GM19395 (cell line): Measurements from ENCODE around the gene VWC2L.

Experiments used
- ATAC-seq: cut with Tn5 transposase; IDR thresholded peaks from one replicate; pipeline ENCODE4 v1.9.1; 2021; ENCODE audit warnings: mild to moderate bottlenecking, moderate library complexity; ENCODE audit not compliant: unreplicated experiment

Gene VWC2L

DNA sequence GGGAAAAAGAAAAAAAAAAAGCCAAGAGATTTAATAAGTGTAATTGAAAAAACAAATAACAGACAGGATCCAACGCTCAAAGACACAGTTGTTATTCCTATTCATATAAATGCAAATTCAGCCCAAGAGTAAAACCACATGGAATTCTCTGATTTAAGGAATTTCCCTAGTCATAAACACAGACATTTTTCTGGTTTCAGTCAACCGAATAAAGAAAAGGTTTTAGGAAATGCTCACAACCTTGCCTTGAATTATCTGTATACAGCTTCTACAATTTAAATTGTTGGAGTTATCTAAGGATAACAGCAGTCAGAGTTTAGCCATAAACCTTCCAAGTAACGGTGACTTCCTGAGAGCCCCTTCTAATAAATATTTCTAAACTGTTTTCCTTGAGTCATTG lies 122.7 kb downstream of the VWC2L start:
- no peak for ATAC-seq

DNA sequence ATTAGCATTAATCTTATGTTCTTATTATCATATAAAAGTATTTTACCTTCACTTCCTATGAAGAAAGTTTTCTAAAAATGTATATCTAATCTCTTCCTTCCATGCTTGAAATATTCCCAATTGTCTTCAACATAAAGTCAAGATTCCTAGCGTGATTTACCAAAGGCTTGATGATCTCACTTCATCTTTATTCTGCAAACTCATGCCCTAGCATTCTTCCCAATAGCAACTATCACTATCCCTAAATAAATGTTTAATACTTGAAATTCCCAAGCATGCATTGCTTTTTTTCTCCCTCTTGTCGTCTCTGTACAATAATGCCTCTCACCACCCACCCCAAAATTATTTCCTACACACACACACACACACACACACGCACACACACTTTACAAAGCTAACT lies 125.8 kb downstream of the VWC2L start:
- ATAC-seq = no peak

DNA sequence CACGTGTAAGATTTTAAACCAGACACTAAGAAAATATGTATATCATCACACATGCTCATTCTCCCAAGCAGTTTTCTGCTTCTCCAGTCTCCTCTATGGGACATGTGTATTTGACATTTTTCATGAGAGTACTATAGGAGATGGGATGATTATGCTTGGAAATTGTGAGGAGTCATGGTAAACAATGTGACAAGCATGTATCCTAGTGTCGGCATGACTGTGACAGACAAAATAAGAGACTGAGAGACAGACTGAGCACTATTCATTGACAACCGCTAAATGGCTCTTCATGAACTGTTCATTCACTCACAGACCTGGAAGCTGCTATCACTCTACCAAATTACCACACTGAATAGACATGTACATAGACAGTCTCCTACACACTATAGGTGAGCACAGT lies 127.1 kb downstream of the VWC2L start:
- ATAC-seq = no peak

DNA sequence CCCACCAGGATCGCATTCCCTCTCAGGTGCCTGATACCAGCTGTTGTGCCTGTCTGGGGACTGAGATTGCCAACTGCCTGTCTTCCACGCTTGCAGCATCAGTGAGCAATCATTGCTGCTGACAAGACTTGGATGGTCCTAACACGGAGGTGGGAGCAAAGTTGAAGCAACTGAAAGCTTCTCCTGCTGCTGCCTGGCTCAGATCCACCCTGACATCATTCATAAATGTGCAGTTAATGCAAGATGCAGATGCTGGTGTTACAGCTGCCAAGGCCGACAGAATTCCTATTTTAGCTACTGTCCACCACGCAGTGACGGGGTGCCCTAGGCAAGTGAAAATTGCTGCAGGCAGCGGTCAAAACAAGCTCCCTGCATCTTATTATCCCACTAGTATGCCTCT lies 131.4 kb downstream of the VWC2L start:
- ATAC-seq = no peak

DNA sequence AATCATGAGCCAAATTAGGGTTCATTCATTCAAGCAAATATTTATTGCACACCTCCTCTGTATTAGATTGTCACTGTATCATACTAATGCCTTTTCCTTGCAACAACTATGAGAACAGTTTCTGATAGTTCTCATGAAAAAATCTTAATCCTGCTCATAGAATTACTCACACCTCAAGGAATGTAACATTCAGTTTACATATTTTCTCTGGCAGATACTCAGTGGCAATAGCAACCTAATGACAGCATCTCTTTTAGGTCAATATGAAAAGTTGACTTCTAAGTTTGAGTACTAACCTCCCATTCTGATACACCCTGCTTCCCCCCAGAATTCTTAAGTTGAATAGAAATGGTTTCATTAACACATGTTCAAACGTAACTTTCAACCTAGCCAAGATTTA lies 132.0 kb downstream of the VWC2L start:
- ATAC-seq = no peak

DNA sequence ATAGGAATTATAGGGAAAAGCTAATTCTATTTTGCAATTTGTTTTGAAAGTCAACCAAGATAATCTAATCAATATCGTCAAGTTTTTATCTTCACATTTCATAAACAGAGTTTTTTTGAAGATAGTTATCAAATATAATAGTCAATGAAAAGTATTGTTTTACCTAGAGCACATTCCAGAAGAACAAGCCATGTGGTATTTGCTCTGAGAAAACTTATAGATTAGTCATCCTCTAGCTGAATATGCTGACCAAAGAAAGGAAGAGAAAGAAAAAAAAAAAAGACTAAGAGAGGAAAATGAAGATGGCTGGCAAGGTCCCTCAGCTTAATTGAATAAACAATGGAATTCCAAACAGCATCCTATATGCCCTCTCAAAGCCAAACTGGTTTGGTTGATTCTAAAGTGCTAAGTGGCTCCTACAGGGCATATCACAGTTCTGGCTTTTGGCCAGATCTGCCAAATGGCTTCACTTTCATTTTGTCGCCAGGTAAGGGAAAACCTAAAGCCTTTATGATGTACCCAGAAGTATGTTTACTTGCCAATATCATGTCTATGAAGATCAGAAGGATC lies 132.6 kb downstream of the VWC2L start:
- ATAC-seq = no peak

DNA sequence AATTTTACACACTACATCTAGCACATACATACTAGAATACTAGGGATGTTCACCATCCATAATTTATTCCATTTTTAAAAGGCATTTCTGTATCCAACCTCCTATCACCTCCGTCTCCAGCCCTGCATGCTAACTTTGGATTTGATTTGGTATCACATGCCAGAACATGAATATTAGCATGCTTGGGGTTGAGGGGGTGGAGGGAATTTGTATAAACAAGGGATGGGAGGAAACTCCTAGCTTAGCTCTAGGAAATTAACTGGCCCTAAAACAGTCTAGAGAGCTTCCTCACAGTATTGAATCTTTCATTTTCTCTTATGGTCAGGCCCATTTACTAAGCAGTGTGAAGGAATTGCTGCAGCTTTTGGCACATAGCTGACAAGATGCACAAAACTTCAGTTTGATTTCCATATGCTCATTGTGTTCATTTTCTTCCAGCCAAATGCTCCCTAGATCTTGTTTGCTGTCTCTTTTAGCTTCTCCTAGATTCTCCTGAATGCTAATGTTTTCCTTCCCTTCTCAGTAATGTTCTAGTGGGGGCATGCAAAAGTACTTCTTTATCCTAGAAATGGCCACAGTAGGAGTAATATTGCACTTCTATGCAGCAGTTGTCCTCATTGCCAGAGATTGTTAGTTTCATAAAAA lies 135.2 kb downstream of the VWC2L start:
- no peak for ATAC-seq

DNA sequence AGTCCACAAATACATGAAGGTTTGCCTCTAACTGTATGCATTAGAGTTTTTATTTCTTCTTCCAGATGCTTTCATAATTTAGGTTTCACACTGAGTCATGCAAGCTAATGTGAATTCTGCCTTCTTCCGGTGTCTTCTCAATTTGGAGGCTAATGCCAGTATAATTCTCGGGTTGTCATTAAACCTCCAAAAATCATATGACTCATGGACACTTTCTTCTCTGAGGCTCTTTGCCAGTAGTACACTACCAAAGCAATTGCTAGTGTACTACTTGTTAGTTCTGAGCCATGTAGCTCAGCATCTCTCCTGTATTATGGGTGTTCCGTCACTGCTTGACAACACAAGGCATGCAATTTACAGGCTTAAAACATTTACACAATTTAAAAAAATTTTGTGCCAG lies 137.1 kb downstream of the VWC2L start:
- no peak for ATAC-seq

DNA sequence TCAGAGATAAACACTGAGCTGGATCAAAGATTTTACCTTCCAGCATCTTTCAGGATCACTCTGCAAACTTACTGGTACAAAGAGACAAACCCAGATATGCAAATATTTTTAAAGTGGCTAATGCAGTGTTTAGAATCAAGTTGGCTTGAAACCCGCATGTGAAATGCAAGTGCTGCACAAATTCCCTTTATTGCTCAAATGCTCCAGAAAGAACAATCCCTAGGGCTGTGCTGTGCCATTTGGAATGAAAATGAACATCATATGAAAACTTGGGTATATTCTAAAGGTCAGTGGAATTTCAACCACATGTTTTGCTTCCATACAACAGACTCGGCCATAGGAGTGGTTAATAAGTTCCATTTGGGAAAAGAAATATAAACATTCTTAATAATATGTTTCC lies 139.1 kb downstream of the VWC2L start:
- ATAC-seq = no peak

DNA sequence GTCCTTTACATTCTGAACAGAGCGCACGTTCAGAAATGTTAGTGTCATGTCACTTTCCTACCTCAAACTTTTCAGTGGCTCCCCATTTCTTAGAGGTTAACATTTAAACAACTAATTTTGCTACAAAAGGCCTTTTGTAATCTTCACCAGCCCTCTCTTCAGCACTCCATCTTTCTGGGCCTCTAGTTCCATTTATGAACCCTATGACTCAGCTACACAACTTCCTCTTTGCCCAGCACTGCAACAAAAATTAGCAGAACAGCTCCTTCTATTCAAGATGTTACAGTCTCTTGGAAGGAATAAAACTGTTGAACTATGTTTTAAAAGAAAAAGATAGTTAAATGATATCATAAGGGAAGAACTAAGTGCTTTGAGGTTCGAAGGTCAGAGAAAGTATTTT lies 139.9 kb downstream of the VWC2L start:
- no peak for ATAC-seq

DNA sequence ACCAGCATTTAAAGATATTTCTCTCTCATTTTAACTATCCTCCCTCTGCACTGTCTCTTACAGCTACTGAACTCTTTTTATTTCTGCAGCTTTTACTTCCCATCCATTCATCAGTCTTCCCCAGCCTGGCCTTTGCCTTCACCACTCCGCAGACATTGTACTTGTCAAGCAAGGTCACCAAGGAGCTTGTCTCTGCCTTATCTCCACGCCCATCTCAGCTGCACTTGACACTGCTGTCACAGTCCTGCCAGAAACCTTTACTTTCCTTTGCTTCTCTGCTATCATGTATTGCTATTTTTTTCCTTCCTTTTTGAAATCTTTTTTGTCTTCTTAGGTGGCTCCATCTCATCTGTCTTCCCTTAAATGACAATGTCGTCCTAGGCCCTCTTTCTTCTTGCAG lies 147.0 kb downstream of the VWC2L start:
- no peak for ATAC-seq

DNA sequence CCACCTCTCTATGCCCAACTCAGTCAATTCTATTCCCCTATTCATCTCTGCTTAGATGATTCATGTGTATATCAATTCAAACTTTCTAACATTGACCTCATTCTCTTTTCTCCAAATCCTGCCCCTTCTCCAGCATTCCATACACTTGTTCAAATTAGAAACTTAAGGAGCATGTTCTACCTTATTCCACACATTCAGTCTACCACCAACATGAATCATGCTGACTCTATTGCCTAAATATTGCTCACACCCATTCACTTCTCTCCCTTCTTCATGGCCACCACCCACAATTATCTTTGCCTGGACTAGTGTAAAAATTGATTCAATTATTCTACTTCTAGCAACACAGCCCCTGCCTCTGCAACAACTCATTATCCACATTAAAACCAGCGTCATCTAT lies 147.5 kb downstream of the VWC2L start:
- ATAC-seq = no peak

DNA sequence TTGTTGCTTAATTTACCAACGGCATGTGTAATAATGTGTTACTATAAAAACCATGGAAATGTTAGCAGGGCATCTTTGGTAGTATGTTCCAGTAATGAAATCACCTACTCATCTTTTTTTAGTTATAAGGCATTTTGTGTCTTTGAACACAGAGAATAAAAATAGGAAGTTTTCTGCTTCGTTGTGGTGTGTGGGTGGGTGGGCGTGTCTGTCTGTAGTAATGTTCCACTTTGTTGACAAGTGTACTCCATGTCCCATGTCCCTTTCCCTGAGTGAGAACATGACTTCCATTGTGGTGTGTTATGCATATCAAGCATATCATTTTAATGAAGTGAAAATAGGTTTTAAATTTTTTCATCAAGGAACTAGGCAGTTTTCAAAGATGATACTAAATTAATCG lies 149.3 kb downstream of the VWC2L start:
- ATAC-seq = no peak

DNA sequence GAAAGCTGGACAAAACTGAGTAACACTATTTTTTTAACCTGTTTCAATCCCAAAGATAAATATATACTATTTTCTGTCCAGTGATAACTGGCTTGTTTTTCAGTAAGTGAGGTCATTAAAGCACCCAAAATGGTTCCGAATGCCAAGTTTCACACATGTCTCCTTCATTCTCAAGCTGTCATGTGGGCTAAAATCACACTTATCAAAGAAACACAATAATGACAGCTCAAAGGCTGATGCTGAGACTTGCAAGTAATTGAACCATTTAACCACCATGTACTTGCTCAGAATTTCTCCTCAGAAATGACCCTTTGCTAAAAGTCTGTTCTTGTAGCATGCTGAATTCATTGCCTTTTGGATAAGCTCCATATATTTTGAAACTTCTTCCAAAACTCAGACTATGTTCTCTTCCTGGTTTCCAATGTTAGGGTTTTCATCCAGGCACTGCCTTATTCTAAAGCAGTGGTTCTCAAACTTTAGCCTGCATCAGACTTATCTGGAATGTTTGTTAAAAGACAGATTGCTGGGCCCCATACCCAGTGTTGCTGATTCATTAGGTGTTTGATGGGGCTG lies 149.8 kb downstream of the VWC2L start:
- ATAC-seq = no peak

DNA sequence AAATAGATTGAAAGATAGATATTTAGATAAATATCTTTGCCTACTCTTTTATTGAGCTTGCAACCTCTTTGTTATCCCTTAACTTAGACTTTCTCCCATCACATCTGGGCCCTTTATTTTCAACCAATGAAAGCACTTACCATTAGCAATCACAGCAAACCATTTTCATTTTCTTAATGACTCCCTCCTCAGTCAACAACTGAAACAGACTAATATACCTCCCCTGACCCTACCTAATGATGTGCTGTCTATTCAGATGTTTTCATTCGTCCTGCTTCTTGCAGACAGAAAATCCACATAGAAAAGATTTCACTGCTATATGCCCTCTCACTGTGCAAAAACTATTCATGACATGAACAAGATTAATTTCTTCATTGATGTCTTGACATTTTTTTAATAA lies 154.4 kb downstream of the VWC2L start:
- ATAC-seq = no peak

DNA sequence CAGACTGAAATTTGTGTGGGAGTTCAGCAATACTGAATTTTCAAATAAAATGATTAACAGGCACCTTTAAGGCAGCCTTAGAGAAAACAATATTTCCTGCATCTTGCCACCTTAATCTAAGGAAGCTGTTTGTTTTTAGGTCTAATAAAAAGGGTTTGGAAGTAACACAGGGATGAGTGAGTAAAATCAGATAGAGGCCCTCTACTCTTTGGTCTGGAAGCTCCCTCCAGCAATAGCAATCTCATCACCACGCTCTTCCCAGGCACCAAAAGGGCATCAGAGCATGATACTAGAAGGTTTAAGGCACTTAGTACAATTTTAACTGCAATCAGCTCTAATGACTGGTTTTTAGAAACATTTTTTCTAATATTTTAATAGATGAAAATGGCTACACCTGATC lies 155.6 kb downstream of the VWC2L start:
- ATAC-seq = no peak

DNA sequence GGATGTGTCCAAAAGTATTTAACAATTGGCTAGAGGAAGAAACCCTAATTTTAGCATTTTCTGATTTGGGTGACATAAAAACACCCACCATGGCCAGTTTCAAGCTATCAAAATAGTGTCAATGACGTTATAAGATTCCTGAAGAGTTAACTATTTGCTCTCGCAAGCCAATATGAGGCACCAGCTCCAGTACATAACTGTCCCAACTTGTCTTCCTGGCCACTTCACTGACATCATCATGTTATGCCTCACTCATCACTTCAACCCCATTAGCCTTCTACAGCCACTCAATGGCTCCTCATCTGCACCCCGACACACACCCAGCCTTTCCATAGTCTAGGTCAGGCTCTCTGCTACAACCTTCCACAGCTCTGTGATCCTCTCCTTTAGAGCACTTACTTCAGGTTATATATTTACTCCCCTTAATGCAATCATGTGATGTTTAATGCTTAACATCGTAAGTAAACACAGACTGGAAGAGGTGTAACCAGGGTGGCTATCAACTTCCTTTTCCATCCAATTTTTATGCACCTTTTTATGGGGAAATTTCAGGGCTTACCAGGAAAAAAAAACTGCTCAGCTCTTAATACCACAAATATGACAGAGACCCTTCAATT lies 158.7 kb downstream of the VWC2L start:
- ATAC-seq = no peak

DNA sequence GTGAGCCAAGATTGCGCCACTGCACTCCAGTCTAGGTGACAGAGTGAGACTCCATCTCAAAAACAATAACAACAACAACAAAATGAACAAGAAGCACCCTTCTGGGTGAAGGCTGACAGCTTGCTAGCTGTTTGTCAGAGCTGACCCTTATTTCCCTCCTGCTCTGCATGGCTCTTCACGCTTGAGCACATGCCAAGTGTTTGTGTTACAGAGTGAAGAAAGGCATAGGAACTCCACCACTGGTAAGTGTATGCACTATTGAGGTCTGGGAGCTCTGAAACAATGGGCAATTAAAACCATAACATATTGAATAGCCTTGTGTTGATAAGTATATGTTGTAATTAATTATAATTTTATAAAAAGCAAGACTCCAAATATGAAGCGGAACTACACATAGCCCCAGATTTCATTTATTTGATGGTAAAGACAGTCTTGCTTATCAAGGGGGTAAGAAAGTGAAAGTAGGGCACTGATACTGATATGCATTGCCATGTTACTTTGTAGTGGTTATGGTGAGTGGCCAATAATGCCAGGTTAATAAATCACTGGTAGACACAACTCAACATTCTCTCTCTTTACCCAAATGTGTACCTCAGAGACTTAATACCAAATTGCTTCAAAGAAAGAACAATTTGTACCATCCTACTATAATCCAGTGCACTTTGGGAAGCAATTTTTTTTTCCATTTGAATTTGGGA lies 163.4 kb downstream of the VWC2L start:
- ATAC-seq = no peak

DNA sequence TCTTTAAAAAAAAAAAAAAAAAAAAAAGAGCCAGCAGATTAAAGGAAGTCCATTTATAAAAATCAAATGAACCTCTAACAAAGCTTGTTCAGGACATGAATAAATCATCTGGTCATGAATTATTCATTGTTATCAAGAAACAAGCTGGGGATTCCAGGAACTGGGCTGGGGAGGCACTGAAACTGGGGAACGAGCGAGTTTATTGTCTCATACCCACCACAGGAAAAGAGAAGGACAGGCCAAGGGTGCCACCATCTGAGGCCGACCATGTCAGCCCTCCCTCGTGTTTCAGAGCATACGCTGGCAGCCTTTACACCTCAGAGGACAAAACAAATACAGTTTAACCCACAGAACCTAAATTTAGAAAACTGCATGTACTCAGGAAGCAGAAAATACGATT lies 164.2 kb downstream of the VWC2L start:
- no peak for ATAC-seq

DNA sequence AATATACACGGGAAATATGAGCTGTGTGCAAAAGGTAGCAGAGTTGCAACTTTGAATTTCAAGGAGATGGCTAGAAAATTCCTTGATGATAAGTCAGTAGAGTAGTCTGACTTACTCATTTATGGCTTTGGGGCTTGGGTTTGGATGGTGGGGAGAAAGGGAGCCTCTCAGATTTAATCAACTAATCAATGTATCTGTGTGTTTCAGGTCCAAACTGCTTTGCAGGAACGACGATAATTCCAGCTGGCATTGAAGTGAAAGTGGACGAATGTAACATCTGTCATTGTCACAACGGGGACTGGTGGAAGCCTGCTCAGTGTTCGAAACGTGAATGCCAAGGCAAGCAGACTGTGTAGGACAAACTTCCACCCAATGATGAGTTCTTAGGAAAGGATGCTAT lies 164.6 kb downstream of the VWC2L start:
- no peak for ATAC-seq

DNA sequence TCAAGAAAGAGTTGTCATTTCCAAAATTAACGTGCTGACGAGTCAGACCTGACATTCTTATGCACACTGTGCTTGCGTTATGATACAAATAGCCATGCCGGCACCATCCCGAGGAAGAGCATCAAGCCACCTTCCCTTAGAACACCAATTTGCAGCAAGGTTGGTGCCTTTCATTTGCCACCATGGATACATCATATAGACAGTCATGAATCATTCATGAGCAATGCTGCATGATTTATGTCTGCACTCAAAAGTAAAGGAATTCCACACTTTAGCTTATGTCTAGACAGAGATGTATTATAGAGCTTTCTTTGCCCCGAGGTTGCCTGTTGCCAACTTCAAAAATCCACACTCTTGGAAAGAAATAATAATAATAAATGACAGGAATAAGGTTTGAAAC lies 166.9 kb downstream of the VWC2L start:
- ATAC-seq = no peak

DNA sequence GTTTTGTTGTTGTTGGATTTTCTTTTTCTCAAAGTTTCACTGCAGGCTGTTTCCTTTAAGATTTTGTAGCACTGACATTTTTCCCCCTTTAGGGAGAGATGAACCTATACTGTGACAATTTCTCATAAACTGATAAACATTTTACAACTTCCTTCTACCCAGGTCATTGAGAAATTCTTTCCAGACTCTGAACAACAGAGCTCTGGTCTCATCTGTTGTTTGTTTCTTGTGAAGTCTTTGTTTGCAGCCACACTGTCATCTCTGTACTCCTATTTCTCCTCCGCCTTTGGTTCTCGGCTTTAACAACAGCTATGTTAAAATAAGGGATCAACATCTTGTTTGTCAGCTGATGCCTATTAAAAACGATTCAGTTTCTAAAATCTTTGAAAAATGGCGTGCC lies 167.6 kb downstream of the VWC2L start:
- ATAC-seq = no peak
